HUES64 (cell line): ENCODE data around the gene PID1.
"Not testable (repeated sequence)": the region's sequence is repeated elsewhere in the genome, so short reads cannot be mapped to it uniquely, and the experiment has no call there.

Experiments used
- H3K27ac ChIP-seq: 2 replicates; pipeline ENCODE4 v1.7.0; 2013; ENCODE audit warnings: low read depth, low read length, inconsistent platforms
- H3K27me3 ChIP-seq: 2 replicates; pipeline ENCODE4 v1.6.1; 2013; ENCODE audit warnings: mild to moderate bottlenecking, low read length; ENCODE audit not compliant: insufficient read depth
- H3K36me3 ChIP-seq: 2 replicates; pipeline ENCODE4 v1.6.1; 2013; ENCODE audit warnings: mild to moderate bottlenecking, low read length; ENCODE audit not compliant: insufficient read depth
- H3K4me1 ChIP-seq: 2 replicates; pipeline ENCODE4 v1.6.1; 2013; ENCODE audit warnings: mild to moderate bottlenecking, low read length, moderate library complexity; ENCODE audit not compliant: insufficient read depth
- H3K4me3 ChIP-seq: 2 replicates; pipeline ENCODE4 v1.5.1; 2013; ENCODE audit warnings: mild to moderate bottlenecking, low read length, moderate library complexity
- H3K9ac ChIP-seq: 2 replicates; pipeline ENCODE4 v1.6.1; 2013; ENCODE audit warnings: mild to moderate bottlenecking, low read depth, low read length
- H3K9me3 ChIP-seq: 2 replicates; pipeline ENCODE4 v1.6.1; 2013; ENCODE audit warnings: low read depth, low read length; ENCODE audit not compliant: insufficient read depth
- WGBS: fragments of 150-250, 120-280 bp; methylation state at CpG from one replicate; pipeline ENCODE4 v1.1.7; 2013; ENCODE audit warnings: missing lambda C conversion rate; 5-methylcytosine and 5-hydroxymethylcytosine counted together

PID1 gene

GRCh38 chr2:229212241-229212640, 58.8 kb downstream of the PID1 start:
- H3K9ac ChIP-seq, result no peak overlapping the region
- H3K4me1 ChIP-seq, result no peaks in the 10 kb centered on the region
- no peaks in the 10 kb centered on the region for H3K9me3 ChIP-seq
- 0% methylated on average over 1 of the region's 1 CpG for WGBS
- H3K27me3 ChIP-seq, result no peaks in the 10 kb centered on the region
- H3K27ac ChIP-seq, result no peak overlapping the region
- H3K36me3 ChIP-seq, result no peaks in the 10 kb centered on the region
- H3K4me3 ChIP-seq, result no peak overlapping the region

- H3K36me3 ChIP-seq, result no peaks in the 10 kb centered on the region
- H3K4me3 ChIP-seq, result no peak overlapping the region
- 98% methylated on average over 3 of the region's 4 CpGs for WGBS
- no peak overlapping the region for H3K9ac ChIP-seq
- H3K9me3 ChIP-seq, result no peaks in the 10 kb centered on the region
- no peak overlapping the region for H3K27ac ChIP-seq
- H3K4me1 ChIP-seq, result no peaks in the 10 kb centered on the region
- H3K27me3 ChIP-seq, result no peaks in the 10 kb centered on the region
Observed at GRCh38 chr2:229210641-229211040, 60.4 kb downstream of the PID1 start.

GRCh38 chr2:229206548-229206947, 64.5 kb downstream of the PID1 start:
- 96% methylated on average over 6 of the region's 6 CpGs for WGBS

GRCh38 chr2:229205704-229206103, 65.4 kb downstream of the PID1 start:
- Histone ChIP-seq H3K4me1 (no peaks in the 10 kb centered on the region), H3K4me3 (no peak overlapping the region), H3K27me3 (no peaks in the 10 kb centered on the region), H3K36me3 (no peaks in the 10 kb centered on the region), H3K27ac (no peak overlapping the region), H3K9me3 (no peaks in the 10 kb centered on the region), H3K9ac (no peak overlapping the region)
- WGBS, result 95% methylated on average over 4 of the region's 5 CpGs

More at GRCh38 chr2:229206548-229206947, 64.5 kb downstream of the PID1 start:
- no peaks in the 10 kb centered on the region for H3K9me3 ChIP-seq
- H3K27ac ChIP-seq, result no peak overlapping the region
- H3K4me3 ChIP-seq, result no peak overlapping the region
- H3K27me3 ChIP-seq, result no peaks in the 10 kb centered on the region
- no peaks in the 10 kb centered on the region for H3K4me1 ChIP-seq
- H3K36me3 ChIP-seq, result no peaks in the 10 kb centered on the region
- H3K9ac ChIP-seq, result no peak overlapping the region

GRCh38 chr2:229202646-229203045, 68.4 kb downstream of the PID1 start:
- Histone ChIP-seq H3K27ac (no peak overlapping the region), H3K36me3 (no peaks in the 10 kb centered on the region), H3K9me3 (no peaks in the 10 kb centered on the region), H3K4me3 (no peak overlapping the region), H3K9ac (no peak overlapping the region), H3K27me3 (no peaks in the 10 kb centered on the region), H3K4me1 (no peaks in the 10 kb centered on the region)
- no CpG with 5 or more reads among the region's 1 CpG for WGBS

- Histone ChIP-seq H3K27me3 (no peaks in the 10 kb centered on the region), H3K27ac (no peak overlapping the region), H3K9ac (no peak overlapping the region), H3K9me3 (no peaks in the 10 kb centered on the region), H3K4me1 (no peaks in the 10 kb centered on the region), H3K36me3 (no peaks in the 10 kb centered on the region), H3K4me3 (no peak overlapping the region)
- WGBS, result 94% methylated on average over 7 of the region's 7 CpGs
Observed at GRCh38 chr2:229201521-229201920, 69.6 kb downstream of the PID1 start.

GRCh38 chr2:229199267-229199666, 71.8 kb downstream of the PID1 start:
- no CpG with 5 or more reads among the region's 2 CpGs for WGBS
- no peak overlapping the region for H3K9ac ChIP-seq
- H3K36me3 ChIP-seq, result no peaks in the 10 kb centered on the region
- no peaks in the 10 kb centered on the region for H3K4me1 ChIP-seq
- no peak overlapping the region for H3K27ac ChIP-seq
- no peaks in the 10 kb centered on the region for H3K9me3 ChIP-seq
- no peaks in the 10 kb centered on the region for H3K27me3 ChIP-seq
- H3K4me3 ChIP-seq, result no peak overlapping the region

- H3K9ac ChIP-seq, result no peak overlapping the region
- 92% methylated on average over 1 of the region's 2 CpGs for WGBS
- H3K27me3 ChIP-seq, result no peaks in the 10 kb centered on the region
- H3K4me3 ChIP-seq, result no peak overlapping the region
- H3K9me3 ChIP-seq, result no peaks in the 10 kb centered on the region
- no peaks in the 10 kb centered on the region for H3K36me3 ChIP-seq
- H3K27ac ChIP-seq, result no peak overlapping the region
- no peaks in the 10 kb centered on the region for H3K4me1 ChIP-seq
Observed at GRCh38 chr2:229196448-229196847, 74.6 kb downstream of the PID1 start.

GRCh38 chr2:229195346-229195947, 75.6 kb downstream of the PID1 start:
- H3K4me3 ChIP-seq, result no peak overlapping the region
- H3K4me1 ChIP-seq, result no peaks in the 10 kb centered on the region
- no peaks in the 10 kb centered on the region for H3K36me3 ChIP-seq
- H3K9me3 ChIP-seq, result no peaks in the 10 kb centered on the region
- no peak overlapping the region for H3K27ac ChIP-seq
- no peak overlapping the region for H3K9ac ChIP-seq
- H3K27me3 ChIP-seq, result no peaks in the 10 kb centered on the region
- 100% methylated on average over 1 of the region's 1 CpG for WGBS

GRCh38 chr2:229193281-229193680, 77.8 kb downstream of the PID1 start:
- no peaks in the 10 kb centered on the region for H3K27me3 ChIP-seq
- no peaks in the 10 kb centered on the region for H3K9me3 ChIP-seq
- no peak overlapping the region for H3K4me3 ChIP-seq
- no peaks in the 10 kb centered on the region for H3K4me1 ChIP-seq
- H3K27ac ChIP-seq, result no peak overlapping the region
- H3K9ac ChIP-seq, result no peak overlapping the region
- WGBS, result 75% methylated on average over 3 of the region's 3 CpGs
- H3K36me3 ChIP-seq, result no peaks in the 10 kb centered on the region

GRCh38 chr2:229191413-229191812, 79.7 kb downstream of the PID1 start:
- WGBS, result 88% methylated on average over 1 of the region's 1 CpG
- H3K9ac ChIP-seq, result no peak overlapping the region

GRCh38 chr2:229187123-229187522, 84.0 kb downstream of the PID1 start:
- not testable (repeated sequence) for H3K36me3 ChIP-seq, H3K4me3 ChIP-seq, H3K4me1 ChIP-seq, H3K27ac ChIP-seq, H3K9ac ChIP-seq, H3K27me3 ChIP-seq
- peaks cover 14% of the 10 kb centered on the region for H3K9me3 ChIP-seq
- WGBS, result 65% methylated on average over 3 of the region's 4 CpGs

More at GRCh38 chr2:229191413-229191812, 79.7 kb downstream of the PID1 start:
- H3K4me3 ChIP-seq, result no peak overlapping the region
- no peaks in the 10 kb centered on the region for H3K27me3 ChIP-seq
- no peak overlapping the region for H3K27ac ChIP-seq
- H3K9me3 ChIP-seq, result 0 out of 2 replicates have a peak, but pooled peaks cover 9% of the 10 kb centered on the region
- no peaks in the 10 kb centered on the region for H3K4me1 ChIP-seq
- H3K36me3 ChIP-seq, result no peaks in the 10 kb centered on the region
